HL-60 (cell line): ENCODE results near the gene STYX.

Source experiments
- CTCF ChIP-seq: IDR thresholded peaks from one replicate; pipeline ENCODE4 v1.5.1; 2011; ENCODE audit warnings: low read length, control low read depth, inconsistent platforms; ENCODE audit not compliant: insufficient read depth
- GABPA ChIP-seq: IDR thresholded peaks from 2 replicates; pipeline ENCODE4 v1.6.1; 2012; ENCODE audit warnings: low read depth
- POLR2AphosphoS5 ChIP-seq: IDR thresholded peaks from 2 replicates; pipeline ENCODE4 v1.6.1; 2012; ENCODE audit warnings: low read depth
- REST ChIP-seq: IDR thresholded peaks from 2 replicates; pipeline ENCODE4 v1.6.1; 2012; ENCODE audit warnings: low read depth; ENCODE audit not compliant: insufficient replicate concordance
- SPI1 ChIP-seq: IDR thresholded peaks from 2 replicates; pipeline ENCODE4 v1.6.1; 2012; ENCODE audit warnings: low read depth, mild to moderate bottlenecking, borderline replicate concordance

GRCh38 chr14:52780893-52781292 is 50.9 kb downstream of the STYX start:
- TF ChIP-seq CTCF (no peak), POLR2AphosphoS5 (no peak), REST (no peak), GABPA (no peak), SPI1 (no peak)
